Retinal pigment epithelial cell (primary cell): ENCODE measurements around the gene CSH1.

ENCODE experiments used
- DNase-seq: peaks from one replicate; pipeline ENCODE4 v3.0.0-alpha.2; 2010; ENCODE audit warnings: low read depth
- H3K4me3 ChIP-seq: 2 replicates; pipeline ENCODE4 v1.5.1; 2011; ENCODE audit warnings: mild to moderate bottlenecking, low read length, control low read depth, moderate library complexity
- TF ChIP-seq, protein P1 (sequence below): conservative IDR thresholded peaks from 2 replicates; pipeline ENCODE4 v1.5.1; 2011; ENCODE audit warnings: low read depth, low read length, control low read depth, inconsistent platforms

The CSH1 gene

DNA sequence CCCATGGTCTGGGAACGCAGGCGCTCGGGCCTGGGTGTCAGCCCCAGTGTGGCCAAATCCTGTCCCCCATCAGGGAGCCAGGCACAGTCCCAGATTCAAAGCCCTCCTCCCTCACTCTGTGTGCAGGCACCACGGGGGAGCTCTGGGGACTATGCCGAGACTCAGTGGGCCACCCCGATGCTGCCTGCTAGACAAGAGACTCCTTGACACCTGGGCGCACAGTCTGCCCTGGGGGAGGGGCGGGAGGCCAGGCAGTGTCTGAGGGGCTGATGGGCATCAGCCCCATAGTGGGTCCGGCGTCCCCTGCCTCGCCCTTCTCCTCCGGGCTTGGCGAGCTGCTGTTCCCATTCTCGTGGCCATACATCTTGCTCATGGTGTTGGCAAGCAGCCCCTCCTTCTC is 44.2 kb upstream of the CSH1 start:
- no peak for DNase-seq
- H3K4me3 ChIP-seq, result no peak overlapping the region
- TF ChIP-seq, protein P1, sequence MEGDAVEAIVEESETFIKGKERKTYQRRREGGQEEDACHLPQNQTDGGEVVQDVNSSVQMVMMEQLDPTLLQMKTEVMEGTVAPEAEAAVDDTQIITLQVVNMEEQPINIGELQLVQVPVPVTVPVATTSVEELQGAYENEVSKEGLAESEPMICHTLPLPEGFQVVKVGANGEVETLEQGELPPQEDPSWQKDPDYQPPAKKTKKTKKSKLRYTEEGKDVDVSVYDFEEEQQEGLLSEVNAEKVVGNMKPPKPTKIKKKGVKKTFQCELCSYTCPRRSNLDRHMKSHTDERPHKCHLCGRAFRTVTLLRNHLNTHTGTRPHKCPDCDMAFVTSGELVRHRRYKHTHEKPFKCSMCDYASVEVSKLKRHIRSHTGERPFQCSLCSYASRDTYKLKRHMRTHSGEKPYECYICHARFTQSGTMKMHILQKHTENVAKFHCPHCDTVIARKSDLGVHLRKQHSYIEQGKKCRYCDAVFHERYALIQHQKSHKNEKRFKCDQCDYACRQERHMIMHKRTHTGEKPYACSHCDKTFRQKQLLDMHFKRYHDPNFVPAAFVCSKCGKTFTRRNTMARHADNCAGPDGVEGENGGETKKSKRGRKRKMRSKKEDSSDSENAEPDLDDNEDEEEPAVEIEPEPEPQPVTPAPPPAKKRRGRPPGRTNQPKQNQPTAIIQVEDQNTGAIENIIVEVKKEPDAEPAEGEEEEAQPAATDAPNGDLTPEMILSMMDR, result no peak

DNA sequence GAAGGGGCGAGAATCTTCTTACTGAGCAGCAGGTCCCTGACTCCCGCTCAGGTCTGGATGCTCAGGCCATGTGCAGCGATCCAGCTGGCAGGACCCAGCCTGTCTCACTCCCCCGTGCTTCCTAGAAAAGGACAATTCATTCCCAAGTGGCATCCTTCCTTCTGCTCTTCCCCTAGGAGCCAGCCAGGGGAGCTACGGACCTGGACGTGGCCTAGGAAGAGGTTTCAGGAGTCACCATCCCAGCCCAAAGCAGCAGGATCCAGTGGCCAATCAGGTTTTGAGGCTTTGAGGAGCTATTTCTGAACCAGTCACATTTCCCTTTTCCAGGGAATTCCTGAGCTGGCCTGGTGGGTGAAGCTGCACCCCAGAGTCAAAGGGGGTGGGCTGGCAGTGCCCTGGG is 43.5 kb upstream of the CSH1 start:
- DNase-seq, result no peak
- H3K4me3 ChIP-seq, result no peak overlapping the region
- TF ChIP-seq, protein P1, result no peak

DNA sequence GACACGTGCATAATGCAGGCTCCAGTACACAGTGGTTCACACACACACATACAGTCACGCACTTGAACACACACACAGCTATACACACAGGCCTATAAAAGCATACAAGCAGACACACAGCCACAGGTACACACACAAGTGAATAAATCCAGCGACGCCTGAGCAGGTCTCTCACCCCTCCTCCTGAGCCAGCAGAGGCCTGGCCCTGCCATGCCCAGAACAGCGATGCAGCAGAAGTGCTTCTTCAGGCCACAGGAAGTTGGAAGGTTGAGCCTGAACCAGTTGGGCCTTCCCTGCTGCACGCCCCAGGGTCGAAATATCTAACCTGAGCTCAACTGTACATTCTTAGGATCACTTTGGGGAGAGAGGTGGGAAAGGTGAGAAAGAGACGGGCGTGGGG is 43.0 kb upstream of the CSH1 start:
- H3K4me3 ChIP-seq, result no peak overlapping the region
- DNase-seq, result no peak
- TF ChIP-seq, protein P1, result no peak

DNA sequence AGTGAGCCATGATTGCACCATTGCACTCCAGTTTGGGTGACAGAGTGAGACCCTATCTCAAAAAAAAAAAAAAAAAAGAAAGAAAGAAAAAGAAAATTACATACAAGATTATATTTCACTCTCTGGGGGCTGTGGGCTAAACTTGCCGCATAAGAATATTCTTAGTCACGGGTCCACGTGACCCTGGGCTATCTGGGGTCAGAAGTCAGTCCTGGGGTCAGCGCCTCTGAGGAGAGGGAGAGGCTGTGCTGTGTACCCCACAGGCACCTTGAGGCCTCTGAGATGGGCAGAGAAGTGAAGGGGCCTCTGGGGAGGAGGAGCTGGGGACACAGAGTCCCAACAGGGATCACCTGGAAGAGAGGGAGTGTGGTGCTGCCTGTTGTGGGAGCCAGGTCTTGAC is 41.5 kb upstream of the CSH1 start:
- no peak overlapping the region for H3K4me3 ChIP-seq
- no peak for DNase-seq
- TF ChIP-seq, protein P1, result no peak

DNA sequence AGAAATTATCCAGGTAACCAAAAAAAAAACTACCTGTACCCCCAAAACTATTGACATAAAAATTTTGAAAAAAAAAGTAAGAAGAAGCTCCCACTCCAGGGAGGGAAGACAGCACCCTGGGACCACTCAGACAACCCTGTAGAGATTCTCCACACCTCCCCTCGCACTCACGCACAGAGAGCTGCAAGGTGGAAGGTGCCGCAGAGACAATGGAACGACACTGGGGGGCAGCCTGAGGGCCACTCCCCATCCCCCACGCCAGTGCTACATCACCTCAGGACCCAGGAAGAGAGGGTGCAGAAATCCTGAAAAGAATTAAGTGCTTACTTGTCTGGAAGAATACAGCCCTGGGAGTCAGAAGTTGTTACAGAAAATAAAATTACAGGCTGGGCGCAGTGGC is 40.9 kb upstream of the CSH1 start:
- H3K4me3 ChIP-seq, result no peak overlapping the region
- TF ChIP-seq, protein P1, result no peak
- DNase-seq, result no peak

DNA sequence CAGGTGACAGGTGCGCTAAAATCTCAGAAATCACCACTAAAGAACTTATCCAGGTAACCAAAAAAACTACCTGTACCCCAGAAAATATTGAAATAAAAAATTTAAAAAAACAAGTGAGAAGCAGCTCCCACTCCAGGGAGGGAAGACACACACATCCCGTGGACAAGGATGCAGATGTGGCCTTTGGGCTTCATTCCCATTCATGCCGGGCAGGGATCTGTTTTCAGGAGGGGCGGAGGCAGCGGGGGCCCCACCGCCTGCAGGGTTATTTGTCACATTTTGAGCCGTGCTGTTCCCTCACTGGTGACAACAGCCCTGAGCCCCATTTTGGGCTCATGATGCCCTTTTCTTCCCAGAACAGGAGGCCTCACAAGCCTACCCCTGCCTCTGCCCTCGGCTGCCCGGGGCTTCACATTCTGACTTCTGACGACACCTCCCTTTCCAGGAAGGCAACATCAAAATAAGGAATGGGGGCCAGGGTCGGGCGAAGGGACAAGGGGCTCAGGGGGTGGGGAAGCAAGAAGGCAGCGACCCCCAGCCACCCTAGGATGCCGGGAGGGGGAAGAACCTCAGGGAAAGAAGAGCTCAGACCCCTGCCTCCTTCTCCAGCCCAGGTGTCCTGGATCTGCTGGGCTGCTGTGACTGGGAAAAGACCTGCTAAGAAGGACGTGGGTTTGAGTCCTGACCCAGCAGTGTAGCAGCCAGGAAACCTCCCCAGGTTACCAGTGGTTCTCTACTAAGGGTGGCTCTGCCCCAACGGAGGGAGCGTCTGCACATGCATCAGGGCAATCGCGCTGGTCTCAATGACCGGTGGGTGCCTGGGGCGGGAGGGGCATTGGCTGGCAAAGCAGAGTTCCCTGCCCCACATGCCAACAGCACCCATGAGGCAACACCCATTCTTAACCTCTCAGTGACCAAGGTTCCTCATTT is 38.1 kb upstream of the CSH1 start:
- H3K4me3 ChIP-seq, result no peak overlapping the region
- TF ChIP-seq, protein P1, result no peak
- DNase-seq, result no peak

DNA sequence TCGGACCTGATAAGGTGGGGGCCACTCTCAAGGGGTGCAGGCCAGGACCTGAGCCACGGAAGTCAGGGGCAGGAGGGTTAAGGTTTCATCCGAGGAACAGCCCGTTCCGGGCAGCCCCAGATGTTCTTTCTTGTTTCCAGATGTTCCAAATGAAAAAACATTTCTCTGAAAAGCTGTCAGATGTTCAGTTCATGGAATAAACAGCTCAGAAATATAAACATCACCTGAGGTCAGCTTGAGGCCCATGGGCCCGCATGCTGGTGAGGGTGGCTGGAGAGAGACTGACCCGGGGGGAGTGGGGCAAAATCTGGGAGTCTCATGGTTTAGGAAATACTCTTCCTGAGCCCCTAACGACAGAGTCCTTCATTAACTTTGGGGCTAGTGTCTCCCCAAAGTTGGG is 37.2 kb upstream of the CSH1 start:
- TF ChIP-seq, protein P1, result no peak
- DNase-seq, result no peak
- no peak overlapping the region for H3K4me3 ChIP-seq
